A204.1 (cell line): ENCODE results near the gene GSTO2.

Experiments used
- FAIRE-seq: peaks from 2 replicates; lab custom pipeline; 2012; peaks lifted over from hg19 to GRCh38; lab: Jason Lieb, UNC

Gene GSTO2

GRCh38 chr10:104326991-104327610 lies 58.1 kb downstream of the GSTO2 start:
- FAIRE-seq = no peak

GRCh38 chr10:104327745-104328645 lies 59.0 kb downstream of the GSTO2 start:
- FAIRE-seq = no peak

DNA sequence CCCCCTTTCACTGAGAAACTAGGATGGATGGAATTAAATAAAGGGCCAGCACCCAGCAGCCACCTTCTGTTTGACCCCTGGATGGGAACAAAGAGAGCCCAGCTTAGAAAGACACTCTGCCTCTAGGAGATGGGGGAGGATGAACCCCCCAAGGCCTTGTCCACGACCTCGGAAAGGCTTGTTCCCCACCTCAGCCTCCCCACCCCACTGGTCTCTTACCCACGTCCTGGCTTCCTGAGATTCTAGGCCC lies 59.6 kb downstream of the GSTO2 start:
- FAIRE-seq = no peak

- no peak for FAIRE-seq
Observed at GRCh38 chr10:104328896-104329710, 60.1 kb downstream of the GSTO2 start.

- FAIRE-seq = no peak
Observed at GRCh38 chr10:104329735-104330134, 60.8 kb downstream of the GSTO2 start.

- no peak for FAIRE-seq
Observed at GRCh38 chr10:104330168-104331110, 61.5 kb downstream of the GSTO2 start.

GRCh38 chr10:104331208-104331838 lies 62.3 kb downstream of the GSTO2 start:
- FAIRE-seq = no peak

DNA sequence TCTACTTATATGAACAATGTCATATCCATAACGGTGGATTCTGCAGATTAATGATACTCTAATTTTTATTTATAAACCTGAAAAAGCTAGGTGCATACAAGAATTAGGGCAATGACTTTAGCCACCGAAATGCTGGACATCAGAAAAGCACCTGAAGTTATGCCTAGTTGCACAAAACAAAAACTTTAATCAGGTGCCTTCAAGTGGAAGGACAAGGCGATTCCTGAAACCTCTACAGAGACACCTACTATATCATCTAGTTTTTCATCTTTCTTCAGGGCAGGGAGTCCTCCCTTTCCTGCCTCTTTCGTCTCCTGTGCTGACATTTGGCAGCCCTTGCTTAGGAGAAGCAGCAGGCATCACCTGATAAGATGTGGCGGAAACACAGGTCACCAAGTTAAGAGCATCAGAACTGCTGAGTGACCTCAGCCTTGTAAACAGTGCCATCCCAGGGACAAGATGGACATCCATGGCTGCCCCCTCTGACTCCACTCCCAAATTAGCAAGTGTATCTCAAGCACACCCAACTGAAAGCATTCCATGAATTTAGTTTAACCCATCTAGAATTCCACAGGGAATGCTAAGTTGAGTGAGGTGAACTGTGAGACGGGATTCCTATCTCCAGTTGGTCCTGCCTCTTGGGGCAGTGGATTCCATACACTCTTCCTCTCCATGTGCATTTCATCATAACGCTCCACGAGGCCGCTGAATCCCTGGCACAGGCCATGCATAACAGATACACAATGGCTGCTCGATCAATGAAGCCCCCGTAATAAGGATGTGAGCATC lies 63.5 kb downstream of the GSTO2 start:
- FAIRE-seq = no peak

DNA sequence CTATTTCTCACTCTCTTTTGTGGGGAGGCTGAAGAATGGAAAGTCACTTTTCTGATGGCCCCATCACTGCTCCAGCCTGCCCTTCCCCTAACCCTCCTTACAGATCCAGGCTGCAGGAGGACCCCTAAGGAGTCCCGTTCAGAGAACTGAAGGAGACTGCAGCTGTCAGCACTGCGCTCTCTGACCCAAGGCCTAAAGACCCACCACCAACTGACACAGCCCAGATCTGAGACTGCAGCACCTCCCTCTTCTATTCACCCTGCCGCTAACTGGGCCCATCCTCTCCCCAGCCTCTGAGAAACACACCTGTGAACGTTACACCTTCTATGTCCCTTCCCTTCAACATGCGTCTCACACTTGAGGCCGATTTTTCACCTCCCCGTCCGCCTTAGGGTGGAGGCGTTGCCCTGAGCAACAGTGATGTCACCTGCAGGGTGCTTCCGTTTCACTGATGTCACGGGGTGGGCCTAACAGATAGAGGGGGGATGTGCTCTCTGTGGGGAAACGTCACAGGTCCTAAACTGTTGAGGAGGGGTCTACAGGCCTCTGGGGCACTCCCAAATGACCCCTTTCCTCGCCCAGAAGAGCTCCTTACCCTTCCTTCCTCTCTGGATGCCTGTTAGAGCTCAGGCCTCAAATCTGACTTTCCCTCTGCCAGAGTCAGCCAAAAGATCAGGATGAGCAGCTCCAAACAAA lies 64.2 kb downstream of the GSTO2 start:
- no peak for FAIRE-seq

DNA sequence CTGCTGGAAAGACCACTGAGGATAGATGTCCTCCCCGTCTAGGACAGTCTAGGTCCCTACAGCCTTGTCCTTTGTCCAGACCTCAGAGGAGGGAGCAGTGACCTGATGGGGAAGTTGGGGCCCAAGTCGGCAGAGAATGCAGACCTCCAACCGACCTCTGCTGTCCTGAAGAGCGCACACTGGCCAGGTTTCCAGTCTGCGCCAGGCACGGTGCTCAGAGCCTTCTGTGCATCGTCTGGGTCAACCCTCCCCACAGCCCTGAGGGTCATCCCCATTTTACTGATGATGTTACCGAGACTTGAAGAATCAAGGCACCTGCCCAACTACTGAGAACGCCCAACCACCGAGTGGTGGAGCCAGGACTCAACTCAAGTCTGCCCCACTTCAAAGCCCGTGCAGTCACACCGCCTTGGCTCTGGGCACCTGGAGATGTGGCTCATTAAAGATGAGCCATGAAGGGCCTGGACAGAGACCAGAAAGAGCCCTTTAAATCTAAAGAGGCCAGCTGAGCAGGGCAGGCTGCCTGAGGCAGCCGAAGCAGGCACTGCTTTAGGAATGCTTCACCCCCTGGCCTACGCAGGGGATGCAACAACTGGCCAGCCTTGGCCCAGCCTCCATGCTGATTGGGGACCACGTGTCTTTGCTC lies 64.9 kb downstream of the GSTO2 start:
- FAIRE-seq = no peak

GRCh38 chr10:104334561-104334960 lies 65.6 kb downstream of the GSTO2 start:
- no peak for FAIRE-seq

DNA sequence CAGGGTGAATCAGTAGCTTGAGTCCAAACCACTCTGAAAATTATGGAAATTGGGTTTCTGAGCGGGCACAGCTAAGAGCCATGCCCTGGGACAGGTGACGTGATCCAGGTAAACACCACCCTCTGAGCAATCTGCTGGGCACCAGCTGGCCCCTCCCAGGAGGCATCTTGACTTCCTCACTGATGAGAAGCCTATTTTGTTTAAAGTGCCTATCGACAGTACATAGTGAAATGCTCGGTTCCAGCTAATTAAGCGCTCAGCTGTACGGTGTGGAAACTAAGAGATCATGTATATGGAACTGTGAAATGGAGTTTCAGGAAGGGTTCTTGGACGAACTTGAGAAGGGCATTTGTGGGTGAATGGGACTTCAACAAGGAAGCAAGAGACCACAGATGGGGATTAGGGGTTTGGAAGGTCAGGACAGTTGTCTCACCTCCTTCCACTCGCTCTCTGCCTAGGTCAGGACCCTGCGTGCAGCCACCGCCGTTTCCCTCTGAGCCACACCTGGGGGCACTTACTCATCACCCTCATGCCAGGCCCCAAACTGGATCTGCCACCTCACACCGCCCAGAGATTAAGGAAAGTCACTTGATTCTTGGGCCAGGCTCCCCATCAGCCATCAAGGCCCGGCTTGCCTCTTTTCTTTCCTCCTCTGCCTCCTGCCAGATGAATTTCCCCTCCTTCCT lies 66.1 kb downstream of the GSTO2 start:
- FAIRE-seq = no peak

DNA sequence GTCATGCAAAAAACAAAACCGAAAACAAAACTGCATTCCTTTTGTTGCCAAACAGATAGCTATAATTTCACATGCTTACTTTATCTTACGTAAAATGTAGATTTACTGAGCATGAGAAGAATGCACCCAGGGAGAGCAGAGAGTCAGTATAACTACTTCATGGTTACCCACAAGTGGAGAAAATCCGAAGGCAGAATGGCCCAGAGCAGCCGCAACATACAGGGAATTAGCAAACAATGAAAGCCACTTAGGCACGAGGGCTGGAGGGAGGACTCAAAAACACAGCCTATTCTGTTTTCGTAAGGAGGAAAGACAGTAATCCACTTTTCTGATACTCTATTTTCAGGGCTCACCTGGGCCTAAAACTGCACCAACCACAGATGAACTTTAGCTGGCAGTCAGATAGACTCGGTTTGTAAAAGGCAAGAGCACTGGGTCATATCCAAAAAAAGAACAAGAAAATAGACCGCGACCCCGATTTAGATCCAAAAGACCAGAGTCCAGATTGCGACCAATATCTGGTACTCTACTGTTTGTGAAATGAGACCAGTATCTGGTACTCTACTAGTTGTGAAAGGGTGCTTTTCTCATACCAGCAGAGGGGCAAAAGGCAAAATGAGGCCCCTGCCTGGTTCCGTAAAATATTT lies 68.0 kb downstream of the GSTO2 start:
- no peak for FAIRE-seq

DNA sequence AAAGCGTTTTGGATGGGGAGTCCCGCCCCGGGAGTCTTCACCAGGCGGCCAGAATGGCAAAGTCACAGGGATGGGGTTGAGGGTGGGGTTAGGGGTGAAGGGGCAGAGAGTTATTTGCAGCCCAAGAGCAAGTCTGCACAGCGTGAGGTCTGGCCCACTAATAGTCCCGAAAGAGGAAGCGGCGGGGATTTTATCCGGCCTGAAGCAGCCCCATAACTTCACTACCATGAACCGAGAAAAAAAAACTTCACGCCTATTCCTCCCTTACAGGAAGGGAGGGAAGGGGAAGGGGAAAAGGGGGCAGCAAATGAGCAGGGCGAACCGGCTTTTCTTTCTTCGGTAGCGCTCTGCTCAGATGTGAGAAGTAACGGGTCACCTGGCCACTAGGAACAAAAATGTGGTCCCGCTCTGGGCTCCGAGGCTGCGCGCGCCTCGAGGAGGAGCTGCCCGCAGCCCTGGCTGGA lies 68.6 kb downstream of the GSTO2 start:
- no peak for FAIRE-seq

DNA sequence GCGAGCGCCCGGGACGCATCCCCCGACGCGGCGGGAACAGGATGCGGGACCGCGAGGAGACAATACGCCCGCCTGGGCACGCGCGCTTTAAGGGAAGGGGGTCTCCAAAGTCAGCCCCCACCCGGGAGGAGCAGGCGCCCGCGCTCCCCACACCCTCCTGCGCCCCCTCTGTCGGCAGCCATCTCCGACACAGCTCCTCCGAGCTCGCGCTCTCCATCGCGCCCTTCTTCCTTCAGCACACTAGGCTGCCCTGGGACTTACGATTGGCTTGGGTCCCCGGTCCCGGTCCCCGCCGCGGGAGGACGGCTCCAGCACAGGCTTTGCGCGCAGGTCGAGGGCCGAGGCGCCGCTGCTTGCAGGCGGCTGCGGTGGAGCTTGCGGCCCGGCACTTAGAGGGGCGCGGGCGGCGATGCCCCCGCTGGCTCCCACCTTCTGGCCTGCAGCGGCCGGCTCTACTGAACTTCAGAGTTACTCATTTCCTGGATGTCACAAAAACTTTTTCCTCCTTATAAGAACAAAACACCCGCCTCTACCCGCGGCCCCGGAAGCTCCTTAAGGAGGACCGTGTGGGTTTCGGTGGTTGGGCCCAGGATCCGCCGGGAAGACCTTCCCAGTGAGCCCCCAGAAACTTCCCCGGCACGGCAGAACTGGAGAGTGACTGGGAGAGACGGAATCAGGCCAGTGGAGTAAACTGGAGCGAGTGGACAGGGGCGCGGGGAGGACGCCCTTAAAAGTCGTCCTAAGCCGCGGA lies 69.2 kb downstream of the GSTO2 start, which contains the start of gene ITPRIP:
ITPRIP (minus strand) TSS at position 481 of the 751 bp plus-strand sequence. CDS start 22,414 bp downstream, outside the sequence.
- no peak for FAIRE-seq

DNA sequence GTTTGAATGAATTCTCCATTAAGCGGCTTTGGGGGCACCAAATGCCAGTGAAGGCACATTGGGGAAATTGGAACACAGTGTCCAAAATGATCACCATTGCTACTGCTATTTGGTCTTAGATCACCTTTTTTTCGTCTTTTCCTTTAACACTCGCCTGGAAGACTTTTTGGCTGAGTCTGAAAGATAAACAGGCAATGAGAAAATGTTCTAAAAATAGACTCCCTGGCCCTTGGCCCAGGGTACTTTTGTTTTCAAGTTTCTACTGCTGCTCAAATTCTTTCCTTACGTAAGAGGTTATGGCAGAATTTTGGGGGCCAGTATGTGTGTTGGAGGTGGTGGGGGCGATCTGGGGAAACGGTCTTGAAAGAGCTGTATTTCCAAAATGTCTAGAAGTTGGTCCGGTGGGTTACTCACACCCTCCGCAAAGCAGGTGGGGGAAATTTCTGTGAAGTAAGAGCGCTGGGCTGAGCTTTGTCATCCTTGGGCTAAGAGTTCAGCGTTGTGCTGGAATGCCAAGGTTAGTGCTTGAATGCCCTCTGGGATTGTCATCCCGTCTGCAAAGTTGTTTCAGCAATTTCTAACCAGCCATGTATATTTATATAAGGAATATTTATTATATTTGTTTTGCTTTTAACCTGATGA lies 70.6 kb downstream of the GSTO2 start:
- FAIRE-seq = no peak

- FAIRE-seq = no peak
Observed at GRCh38 chr10:104340111-104340526, 71.1 kb downstream of the GSTO2 start.
